ENCODE results near the gene FGGY.

- TF ChIP-seq CTCF (IDR thresholded peaks at IDR 0.05) (no peak), POLR2A (IDR thresholded peaks at IDR 0.05) (no peak)
These were observed 117.7 kb downstream of the FGGY start for GRCh38 chr1:59414406-59415133.

Data from uterus (tissue), 2 donors.